ENCODE data around the gene ZNF143. TPM values are rescaled to one million over a fixed set of nuclear protein-coding genes. Genes with fewer than 3 reads are reported as not detected.

The ZNF143 gene
- total RNA-seq, 4 donors from 2014 or later: 30.0 to 38.8 (median 34.5) TPM

DNA sequence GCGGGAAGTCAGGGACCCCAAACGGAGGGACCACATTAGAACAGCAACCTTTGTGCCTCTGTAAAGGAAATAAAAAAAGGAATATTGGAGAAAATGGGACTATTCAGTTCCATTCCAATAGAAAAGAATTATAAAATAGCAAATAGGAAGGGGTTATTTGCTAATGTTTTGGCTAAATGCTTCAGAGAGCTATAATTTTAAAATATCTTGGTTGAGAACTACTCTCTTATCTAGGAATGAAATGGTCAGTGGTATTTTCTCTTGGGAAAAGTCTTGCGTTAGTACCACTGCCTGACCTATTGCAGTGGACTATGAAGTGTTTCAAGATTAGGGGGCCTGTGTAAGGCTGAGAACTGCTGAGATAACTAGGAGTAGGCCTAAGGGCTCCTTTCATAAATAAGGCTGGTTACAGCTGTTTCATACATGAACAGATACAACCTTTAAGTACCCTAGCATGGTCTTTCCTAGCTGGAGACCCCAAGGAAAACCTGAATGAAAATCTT, 105.8 kb downstream of the ZNF143 start:
- H3K9me3 ChIP-seq: peaks cover 0 to 3% (median 0%) of the 10 kb centered on the region in 4 donors
- no peak overlapping the region for H3K4me3 ChIP-seq
- peak overlapping the region; percentile 90 to 97 (median 92) for H3K27ac ChIP-seq (replicated peaks in 1 of 4)
- no peak for DNase-seq (ENCODE audit: extremely low spot score)
- H3K27me3 ChIP-seq: no peaks in the 10 kb centered on the region
- intact Hi-C loops (cut with DNase I): loop anchor here (5.0 kb wide), 1 partner anchor 34 kb away; no protein-coding TSS in a partner anchor
- no peaks in the 10 kb centered on the region for H3K36me3 ChIP-seq
- WGBS: 72% methylated on average over 3 of the region's 3 CpGs
- TF ChIP-seq, protein P1, sequence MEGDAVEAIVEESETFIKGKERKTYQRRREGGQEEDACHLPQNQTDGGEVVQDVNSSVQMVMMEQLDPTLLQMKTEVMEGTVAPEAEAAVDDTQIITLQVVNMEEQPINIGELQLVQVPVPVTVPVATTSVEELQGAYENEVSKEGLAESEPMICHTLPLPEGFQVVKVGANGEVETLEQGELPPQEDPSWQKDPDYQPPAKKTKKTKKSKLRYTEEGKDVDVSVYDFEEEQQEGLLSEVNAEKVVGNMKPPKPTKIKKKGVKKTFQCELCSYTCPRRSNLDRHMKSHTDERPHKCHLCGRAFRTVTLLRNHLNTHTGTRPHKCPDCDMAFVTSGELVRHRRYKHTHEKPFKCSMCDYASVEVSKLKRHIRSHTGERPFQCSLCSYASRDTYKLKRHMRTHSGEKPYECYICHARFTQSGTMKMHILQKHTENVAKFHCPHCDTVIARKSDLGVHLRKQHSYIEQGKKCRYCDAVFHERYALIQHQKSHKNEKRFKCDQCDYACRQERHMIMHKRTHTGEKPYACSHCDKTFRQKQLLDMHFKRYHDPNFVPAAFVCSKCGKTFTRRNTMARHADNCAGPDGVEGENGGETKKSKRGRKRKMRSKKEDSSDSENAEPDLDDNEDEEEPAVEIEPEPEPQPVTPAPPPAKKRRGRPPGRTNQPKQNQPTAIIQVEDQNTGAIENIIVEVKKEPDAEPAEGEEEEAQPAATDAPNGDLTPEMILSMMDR (IDR thresholded peaks at IDR 0.05): no peak
- TF ChIP-seq EP300 (IDR thresholded peaks at IDR 0.05) (no peak), POLR2AphosphoS5 (IDR thresholded peaks at IDR 0.05) (no peak)
- peaks cover 47 to 60% (median 51%) of the 10 kb centered on the region in 4 donors for H3K4me1 ChIP-seq

DNA sequence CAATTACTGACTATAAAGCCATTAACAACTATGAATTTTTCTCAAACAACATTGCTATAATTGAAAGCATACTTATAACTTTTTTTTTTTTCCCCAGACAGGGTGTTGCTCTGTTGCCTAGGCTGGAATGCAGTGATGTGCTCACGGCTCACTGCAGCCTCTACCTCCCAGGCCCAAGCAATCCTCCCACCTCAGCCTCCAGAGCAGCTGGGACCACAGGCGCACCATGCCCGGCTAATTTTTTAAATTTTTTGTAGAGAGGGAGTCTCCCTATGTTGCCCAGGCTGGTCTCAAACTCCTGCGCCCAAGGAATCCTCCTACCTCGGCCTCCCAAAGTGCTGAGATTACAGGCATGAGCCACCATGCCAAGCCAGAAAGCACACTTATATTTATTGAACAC, 106.6 kb downstream of the ZNF143 start:
- Histone ChIP-seq H3K9me3 (no peaks in the 10 kb centered on the region), H3K4me1 (peaks cover 52 to 68% (median 56%) of the 10 kb centered on the region in 4 donors), H3K27ac (replicated peaks in 1 of 4) (peak overlapping the region; percentile 90 to 97 (median 92)), H3K36me3 (no peaks in the 10 kb centered on the region), H3K4me3 (no peak overlapping the region), H3K27me3 (no peaks in the 10 kb centered on the region)
- TF ChIP-seq, protein P1 (IDR thresholded peaks at IDR 0.05): no peak
- TF ChIP-seq POLR2AphosphoS5 (IDR thresholded peaks at IDR 0.05): no peak
- no peak for TF ChIP-seq POLR2A (IDR thresholded peaks at IDR 0.05; ENCODE audit: low read depth)
- 91% methylated on average over 5 of the region's 5 CpGs for WGBS
- no peak for DNase-seq (ENCODE audit: extremely low spot score)
- intact Hi-C loops (cut with DNase I): loop anchor here (5.0 kb wide), 1 partner anchor 35 kb away; no protein-coding TSS in a partner anchor

DNA sequence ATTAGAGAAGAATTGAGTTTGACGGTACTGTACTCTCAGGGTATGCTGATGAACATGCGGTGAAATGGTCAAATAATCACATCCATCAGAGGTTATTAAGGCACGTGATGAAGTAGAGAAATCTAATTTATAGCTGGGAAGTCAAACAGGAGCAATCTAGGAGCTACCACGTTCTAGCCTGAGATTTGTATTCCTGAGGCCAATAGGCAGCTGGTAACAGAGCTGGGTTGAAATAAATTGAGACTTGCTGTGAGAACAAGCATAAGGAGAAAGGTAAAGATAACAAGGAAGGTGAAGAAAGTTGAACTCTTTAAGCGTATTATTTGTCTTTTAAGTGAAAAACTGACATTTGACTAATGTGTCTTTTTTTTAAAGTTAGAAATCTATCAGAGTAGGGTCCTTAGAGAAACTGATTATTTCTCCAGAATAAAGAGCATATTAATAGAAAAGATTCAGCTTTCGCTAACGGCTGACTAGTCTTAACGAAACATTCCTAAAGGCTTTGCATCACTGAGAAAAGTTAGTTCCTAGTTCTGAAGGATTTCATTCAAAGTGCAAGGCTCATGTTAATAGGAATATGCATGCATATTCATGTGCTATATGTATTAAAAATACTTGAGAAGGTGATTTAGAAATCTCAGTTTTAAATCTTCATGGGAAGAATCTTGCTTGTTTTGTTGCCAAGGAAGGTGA, 107.5 kb downstream of the ZNF143 start:
- intact Hi-C loops (cut with DNase I): loop anchor here (5.0 kb wide), 1 partner anchor 36 kb away; no protein-coding TSS in a partner anchor
- no peak for DNase-seq (ENCODE audit: extremely low spot score)

DNA sequence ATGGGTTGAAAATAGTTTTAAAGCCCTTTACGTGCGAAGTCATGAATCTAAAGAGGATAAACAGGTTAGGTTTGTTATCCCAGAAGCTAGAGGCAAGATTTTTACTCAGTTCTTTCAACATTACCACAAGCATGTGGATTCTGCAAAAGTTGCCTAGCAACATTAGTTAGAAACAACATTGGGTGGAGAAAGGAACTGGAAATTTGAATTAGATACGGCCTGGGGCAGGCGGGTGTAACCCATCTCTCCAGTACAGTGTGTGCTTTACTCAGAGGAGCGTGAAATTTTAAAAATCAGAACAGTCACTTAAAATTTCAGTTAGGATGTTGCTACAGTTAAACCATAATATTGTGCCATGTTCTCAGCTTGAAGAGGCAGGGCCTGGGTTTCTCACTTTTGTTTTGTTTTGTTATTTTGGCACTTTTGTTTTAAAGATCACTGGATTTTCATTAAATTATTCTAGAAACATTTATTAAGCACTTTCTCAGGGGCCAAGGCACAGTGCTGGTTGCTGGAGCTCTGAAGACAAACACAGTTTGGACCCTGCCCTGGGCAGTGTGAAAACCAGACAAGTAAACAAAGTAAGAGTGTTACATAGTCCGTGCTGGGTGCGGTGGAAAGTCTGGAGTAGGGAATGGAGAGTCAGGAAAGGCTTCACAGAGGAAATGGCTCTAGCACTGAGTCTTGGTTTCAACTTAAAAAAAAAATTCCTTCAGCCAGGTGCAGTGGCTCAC, 108.2 kb downstream of the ZNF143 start:
- peak overlapping the region; percentile 8 to 36 (median 29) for H3K4me3 ChIP-seq
- peak overlapping the region; percentile 90 to 97 (median 92) for H3K27ac ChIP-seq (replicated peaks in 1 of 4)
- no peak for DNase-seq (ENCODE audit: extremely low spot score)
- WGBS: 16% methylated on average over 7 of the region's 7 CpGs
- H3K9me3 ChIP-seq: no peaks in the 10 kb centered on the region
- H3K36me3 ChIP-seq: no peaks in the 10 kb centered on the region
- intact Hi-C loops (cut with DNase I): loop anchor here (5.0 kb wide), 1 partner anchor 37 kb away; no protein-coding TSS in a partner anchor
- peaks cover 52 to 70% (median 60%) of the 10 kb centered on the region in 4 donors for H3K4me1 ChIP-seq
- TF ChIP-seq POLR2A (IDR thresholded peaks at IDR 0.05; ENCODE audit: low read depth): no peak
- TF ChIP-seq POLR2AphosphoS5 (IDR thresholded peaks at IDR 0.05): peak; percentile 72 to 92
- TF ChIP-seq, protein P1 (IDR thresholded peaks at IDR 0.05): peak in 1 of 3 experiments; percentile 5
- no peaks in the 10 kb centered on the region for H3K27me3 ChIP-seq

More for the DNA sequence above, 107.5 kb downstream of the ZNF143 start:
- Histone ChIP-seq H3K36me3 (no peaks in the 10 kb centered on the region), H3K4me1 (peaks cover 52 to 70% (median 60%) of the 10 kb centered on the region in 4 donors), H3K27me3 (no peaks in the 10 kb centered on the region), H3K4me3 (peak overlapping the region in 1 of 4 donors; percentile 31), H3K27ac (replicated peaks in 1 of 4) (peak overlapping the region; percentile 90 to 97 (median 92)), H3K9me3 (no peaks in the 10 kb centered on the region)
- TF ChIP-seq EP300 (IDR thresholded peaks at IDR 0.05) (no peak), POLR2A (IDR thresholded peaks at IDR 0.05; ENCODE audit: low read depth) (no peak), POLR2AphosphoS5 (IDR thresholded peaks at IDR 0.05) (no peak)
- TF ChIP-seq, protein P1 (IDR thresholded peaks at IDR 0.05): no peak
- WGBS: 49% methylated on average over 8 of the region's 8 CpGs
